Sciatic nerve (tissue), 2 donors: Measurements from ENCODE around the gene SLC5A1. TPM values are rescaled to one million over a fixed set of nuclear protein-coding genes. Genes with fewer than 3 reads are reported as not detected.
A peak's percentile ranks its signal among the peaks of the same experiment; 100 is the strongest.

Source experiments
- ATAC-seq: fragments of 200-7000 bp; cut with Tn5 transposase; one replicate; pipeline ENCODE4 v1.9.1; 2020; ENCODE audit warnings: mild to moderate bottlenecking, moderate library complexity
- DNase-seq: peaks from one replicate; pipeline ENCODE4 v3.0.0-alpha.2; 2020; ENCODE audit warnings: low spot score
- intact Hi-C: fragments of 100-400 bp; cut with DNase I; formaldehyde crosslinking; loops from one replicate; pipeline ENCODE4 v1.14.2; 2022
- total RNA-seq: library from RNA; stranded (reverse); fragmentation: NEBNext Ultra II Directional; extraction: Animal tissue kit (Norgen Biotek cat#: 25700); gene quantifications from one replicate; pipeline ENCODE4 v1.2.1, GENCODE V29; 2021
- donor health status: DM: no; HTN: no; CAD: no.
- donor health status: DM: no; HTN: no; CAD: no.

The SLC5A1 gene
- total RNA-seq, 1 donor from 2014 or later: not detected

DNA sequence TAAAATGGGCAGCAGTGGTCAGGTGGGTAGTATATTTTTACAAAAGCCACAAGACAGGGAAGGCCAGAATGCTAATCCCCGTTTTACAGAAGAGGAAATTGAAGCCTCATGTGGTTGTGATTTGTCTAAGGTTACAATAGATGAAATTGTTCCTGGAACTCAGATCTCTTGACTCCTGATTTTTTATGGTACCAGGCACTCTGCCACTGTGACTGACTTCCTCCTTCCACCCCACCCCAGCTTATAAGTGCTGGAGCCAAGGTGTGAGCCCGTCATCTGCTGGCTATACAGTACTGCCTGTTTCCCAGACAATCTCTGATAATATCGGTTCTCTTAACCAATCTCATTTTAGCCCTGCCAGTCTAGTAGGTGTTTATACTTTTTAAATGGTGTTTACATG, 1.9 kb downstream of the SLC5A1 start:
- intact Hi-C loops: no loop called here
- no peak for DNase-seq
- peak; percentile 87 for ATAC-seq

- intact Hi-C loops: no loop called here
- ATAC-seq: no peak
- no peak for DNase-seq
These were observed 5.0 kb downstream of the SLC5A1 start for GRCh38 chr22:32048069-32048468.

GRCh38 chr22:32050678-32051515, 7.8 kb downstream of the SLC5A1 start:
- peak; percentile 92 for ATAC-seq

DNA sequence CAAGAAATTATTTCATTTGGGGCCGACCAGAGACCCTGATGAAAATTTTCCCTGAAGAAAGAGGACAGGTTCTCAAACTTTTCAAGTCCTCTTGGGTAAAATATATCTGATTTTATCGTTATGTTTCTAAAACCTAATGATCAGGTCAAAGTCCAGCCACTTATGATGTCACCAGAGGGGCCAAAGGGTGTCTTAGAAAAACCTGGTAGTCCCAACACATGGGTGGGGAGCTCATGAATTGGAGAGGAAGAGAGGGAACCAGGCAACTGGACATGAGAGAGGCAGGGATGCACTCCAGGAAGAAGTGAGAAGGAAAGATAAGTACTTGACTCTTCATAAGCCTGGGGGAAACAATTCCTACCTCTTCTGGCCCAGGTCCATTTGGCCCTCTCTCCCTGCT, 9.2 kb downstream of the SLC5A1 start:
- intact Hi-C loops: no loop called here
- no peak for DNase-seq
- ATAC-seq: no peak

More at GRCh38 chr22:32050678-32051515, 7.8 kb downstream of the SLC5A1 start:
- intact Hi-C loops: no loop called here
- DNase-seq: no peak

DNA sequence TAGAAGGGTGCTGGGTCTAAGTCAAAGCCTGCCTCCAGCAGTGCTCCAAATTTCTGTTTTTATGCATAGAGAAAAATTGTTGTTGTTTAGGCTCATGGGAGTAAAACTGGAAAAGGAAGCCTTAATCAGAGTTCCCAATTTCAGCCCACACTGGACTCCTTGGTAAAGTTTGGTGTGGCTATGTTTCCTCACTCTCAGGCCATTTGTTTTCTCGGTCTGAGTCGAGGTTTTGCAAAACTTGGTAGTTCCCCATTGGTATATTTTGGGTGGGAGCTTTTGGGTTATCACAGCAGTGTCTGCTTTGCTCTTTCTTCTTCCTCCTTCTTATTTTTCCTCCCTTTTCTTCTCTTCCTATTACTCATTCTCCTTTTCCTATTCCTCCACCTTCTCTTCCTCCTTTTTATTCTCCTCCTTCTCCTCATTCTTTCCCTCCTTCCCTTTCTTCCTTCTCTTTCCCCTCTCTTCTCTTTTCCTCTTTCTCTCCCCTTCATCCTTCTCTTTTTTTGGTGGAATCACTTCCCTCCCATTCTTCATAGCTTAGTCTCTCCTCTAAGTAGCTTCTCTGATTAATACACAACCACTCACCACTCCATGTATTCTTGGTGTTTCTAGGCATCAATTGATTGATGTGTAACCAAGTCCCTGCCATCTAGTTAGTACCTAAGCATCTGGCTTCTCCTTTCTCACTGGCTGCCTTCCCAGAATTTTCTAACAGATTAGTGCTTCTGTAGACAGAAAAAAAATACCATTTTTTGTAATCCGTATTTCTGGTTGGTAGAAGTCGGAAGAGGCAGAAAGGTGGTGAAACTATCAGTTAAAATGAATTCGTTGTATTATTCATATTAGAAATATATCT, 10.1 kb downstream of the SLC5A1 start:
- ATAC-seq (no peak), DNase-seq (no peak)
- intact Hi-C loops: no loop called here

DNA sequence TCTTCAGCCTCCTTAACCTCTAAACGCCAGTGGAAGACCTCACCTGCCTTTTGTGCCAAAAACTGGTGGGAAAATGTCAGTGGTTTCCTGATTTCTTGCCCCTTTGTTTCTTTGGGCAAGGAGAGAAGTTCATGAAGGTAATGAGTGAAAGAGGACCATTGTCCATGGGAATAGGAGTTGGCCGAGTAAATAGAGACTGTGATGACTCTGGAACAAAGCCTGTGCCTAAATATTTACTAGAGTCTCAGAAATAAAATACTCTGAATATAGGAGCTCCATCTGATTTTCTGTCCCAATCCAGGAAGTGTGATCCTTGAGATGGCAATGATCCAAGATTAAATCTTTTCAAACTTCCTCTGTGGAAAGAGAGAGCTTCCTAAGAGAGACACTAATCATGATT, 12.0 kb downstream of the SLC5A1 start:
- no peak for ATAC-seq
- intact Hi-C loops: no loop called here
- DNase-seq: no peak

- DNase-seq (no peak), ATAC-seq (no peak)
- intact Hi-C loops: no loop called here
These were observed 15.7 kb downstream of the SLC5A1 start for GRCh38 chr22:32058656-32059260.

- intact Hi-C loops: no loop called here
- ATAC-seq (no peak), DNase-seq (no peak)
These were observed 16.4 kb downstream of the SLC5A1 start for GRCh38 chr22:32059426-32059825.

DNA sequence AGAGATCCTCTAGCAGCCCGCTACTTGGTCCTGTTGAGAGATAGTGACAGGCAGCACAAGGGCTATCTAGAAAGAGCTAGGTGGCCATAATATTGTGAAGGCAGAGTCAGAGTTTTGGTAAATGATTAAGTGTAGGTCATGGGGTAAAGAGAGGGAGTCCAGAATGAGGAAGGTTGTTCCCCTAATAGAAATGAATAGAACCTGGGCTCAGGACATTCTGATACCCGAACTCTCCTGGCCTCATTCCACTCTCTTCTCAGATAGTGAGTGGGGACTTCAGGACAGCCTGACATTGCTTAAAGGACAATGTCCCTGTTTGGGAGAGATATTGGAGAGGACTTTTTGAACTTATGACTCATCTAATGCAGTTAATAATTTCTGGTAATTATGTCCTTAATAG, 20.6 kb downstream of the SLC5A1 start:
- no peak for ATAC-seq

DNA sequence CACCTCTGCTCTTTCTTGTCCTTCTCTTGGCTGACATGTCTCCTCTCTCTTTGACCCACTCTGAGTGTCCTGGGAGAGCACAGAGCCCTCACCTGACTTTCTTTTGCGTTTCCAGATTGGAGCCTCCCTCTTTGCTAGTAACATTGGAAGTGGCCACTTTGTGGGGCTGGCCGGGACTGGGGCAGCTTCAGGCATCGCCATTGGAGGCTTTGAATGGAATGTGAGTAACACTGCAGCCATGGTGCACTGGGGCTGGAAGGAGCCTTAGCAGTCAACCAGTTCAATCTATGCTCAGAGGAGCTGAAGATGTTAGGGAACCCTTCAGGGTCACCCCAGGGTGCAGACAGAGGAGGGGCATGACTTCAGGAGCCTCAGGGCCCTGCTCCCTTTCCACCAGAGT, 23.8 kb downstream of the SLC5A1 start:
- DNase-seq (no peak), ATAC-seq (no peak)
- intact Hi-C loops: no loop called here

More for the DNA sequence above, 20.6 kb downstream of the SLC5A1 start:
- no peak for DNase-seq
- intact Hi-C loops: no loop called here

DNA sequence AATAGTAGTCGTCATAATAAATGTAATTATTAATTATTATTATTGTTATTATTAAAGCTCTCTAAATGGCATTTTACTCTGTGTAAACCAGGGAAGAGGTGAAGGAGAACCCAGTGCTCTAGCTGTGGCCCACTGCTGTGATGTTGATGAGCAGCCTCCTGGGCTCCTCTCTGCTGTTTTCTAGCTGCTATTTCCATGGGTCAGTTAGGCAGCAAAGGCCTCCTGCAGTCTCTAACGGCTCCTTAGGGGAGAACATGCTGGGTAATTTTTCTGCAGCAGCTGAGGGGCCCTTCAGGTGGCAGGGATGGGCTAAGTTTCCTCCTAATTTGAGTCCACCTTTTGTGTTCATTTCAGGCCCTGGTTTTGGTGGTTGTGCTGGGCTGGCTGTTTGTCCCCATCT, 24.6 kb downstream of the SLC5A1 start:
- intact Hi-C loops: no loop called here
- DNase-seq (no peak), ATAC-seq (no peak)

DNA sequence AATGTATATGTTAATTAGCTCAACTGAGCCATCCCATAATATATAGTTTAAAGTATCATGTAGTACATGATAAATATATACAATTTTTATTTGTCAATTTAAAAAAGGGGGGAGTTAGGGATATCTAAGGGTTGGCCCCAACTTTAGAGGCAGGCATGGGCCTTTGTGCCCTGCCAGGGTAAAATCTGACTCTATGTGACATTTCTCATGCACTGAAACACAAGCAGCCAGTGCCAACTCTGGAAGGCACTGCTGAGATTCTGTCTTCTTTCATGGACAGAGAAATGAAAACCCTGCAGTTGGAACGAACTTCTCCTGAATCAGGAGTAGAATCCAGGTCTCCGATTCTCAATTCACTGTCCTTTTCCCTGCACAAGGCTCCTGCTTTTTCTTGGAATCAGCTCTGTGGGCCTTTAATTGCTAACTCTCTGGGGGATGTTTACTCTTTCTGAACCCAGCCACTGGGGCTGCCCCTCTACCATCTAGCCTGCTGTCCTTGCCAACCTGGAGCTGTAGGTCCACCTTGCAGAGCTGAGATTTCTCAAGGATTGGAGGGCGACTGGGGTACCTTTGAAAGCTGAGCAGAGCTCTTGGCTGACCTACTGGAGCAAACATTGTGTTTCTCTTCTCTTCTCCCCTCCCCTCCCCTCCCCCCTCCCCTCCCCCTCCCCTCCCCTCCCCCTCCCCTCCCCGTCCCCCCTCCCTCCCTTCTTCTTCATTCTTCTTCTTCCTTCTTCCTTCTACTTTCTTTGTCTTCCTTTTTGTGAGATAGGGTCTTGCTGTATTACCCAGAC, 26.7 kb downstream of the SLC5A1 start:
- DNase-seq (no peak), ATAC-seq (no peak)
- intact Hi-C loops: no loop called here

DNA sequence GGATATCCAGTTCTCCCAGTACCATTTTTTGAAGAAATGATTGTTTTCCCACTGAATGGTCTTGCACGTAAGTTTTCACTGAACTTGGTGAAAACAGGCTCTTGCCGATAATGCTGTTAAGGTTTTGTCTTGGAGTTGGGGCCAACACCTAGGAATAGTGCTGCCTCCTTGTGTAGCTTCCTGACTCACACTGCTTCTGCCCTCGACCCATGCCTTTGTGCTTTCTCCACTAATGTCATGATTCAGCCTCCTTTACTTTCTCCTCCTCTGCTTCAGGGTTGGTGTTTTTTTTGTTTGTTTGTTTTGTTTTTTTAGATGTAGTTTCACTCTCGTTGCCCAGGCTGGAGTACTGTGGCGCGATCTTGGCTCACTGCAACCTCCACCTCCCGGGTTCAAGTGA, 30.2 kb downstream of the SLC5A1 start:
- no peak for ATAC-seq
- DNase-seq: no peak

DNA sequence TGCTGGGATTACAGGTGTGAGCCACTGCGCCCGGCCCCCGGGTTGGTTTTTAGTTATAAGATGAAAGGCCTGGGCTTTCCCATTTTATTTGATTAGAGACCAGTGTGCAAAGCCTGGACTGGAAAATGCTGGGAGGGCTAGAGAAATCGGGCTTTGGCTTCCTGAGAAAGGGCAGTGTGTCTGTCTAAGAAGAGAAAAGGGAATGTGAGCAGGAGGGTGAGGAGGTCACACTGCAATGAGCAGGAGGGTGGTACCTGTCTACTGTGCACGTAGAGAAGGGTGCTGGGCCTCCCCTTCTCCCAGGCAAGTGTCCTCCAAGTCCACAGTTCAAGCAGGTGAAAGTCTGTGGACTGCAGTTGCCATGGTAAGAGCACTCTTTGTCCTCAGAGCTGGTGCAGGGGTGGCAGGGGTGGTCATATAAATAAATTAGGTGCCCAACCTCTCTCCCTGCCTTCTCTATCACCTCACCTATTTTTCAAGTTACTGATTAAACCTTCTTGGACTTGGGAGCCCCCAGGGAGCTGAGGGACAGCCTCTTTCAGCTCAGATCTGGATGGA, 30.8 kb downstream of the SLC5A1 start:
- DNase-seq: no peak
- intact Hi-C loops: no loop called here
- no peak for ATAC-seq

More for the DNA sequence above, 30.2 kb downstream of the SLC5A1 start:
- intact Hi-C loops: no loop called here

DNA sequence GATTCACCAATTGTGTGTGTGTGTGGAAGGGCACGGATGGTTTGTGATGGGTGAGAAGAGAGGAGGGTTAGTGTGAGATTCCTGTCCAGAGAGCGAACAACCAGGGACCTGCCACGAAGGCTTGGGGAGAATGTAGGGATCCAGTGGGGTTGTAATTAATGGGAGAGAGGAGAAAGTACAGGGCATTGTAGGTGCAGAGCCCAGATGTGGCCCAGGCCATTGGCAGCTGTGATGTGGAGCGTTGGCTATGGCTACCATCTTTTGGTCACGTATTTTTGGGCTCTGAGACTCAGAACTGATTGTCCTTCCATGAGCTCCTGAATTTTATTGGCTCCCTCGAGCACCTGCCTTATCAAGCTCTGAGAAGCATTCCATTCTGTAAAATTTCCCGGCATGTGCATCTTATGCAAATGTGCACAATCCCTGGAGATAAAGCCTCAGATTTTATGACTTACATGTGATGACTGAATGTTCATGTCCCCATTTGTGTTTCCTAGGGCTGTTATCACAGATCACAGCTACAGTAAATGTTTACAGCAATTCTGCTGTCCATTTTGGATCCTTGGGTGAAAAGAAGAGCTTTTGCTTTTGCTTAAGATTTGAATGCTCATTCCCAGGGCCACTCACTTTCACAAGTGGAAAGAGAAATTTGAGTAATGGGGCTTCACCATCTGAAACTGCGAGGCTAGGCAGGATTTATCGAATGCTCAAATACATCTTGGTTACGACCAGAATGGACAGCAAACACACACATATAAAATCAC, 33.1 kb downstream of the SLC5A1 start:
- ATAC-seq (no peak), DNase-seq (no peak)
- intact Hi-C loops: no loop called here

- no peak for ATAC-seq
- intact Hi-C loops: no loop called here
- DNase-seq: no peak
These were observed 33.7 kb downstream of the SLC5A1 start for GRCh38 chr22:32076761-32077084.

DNA sequence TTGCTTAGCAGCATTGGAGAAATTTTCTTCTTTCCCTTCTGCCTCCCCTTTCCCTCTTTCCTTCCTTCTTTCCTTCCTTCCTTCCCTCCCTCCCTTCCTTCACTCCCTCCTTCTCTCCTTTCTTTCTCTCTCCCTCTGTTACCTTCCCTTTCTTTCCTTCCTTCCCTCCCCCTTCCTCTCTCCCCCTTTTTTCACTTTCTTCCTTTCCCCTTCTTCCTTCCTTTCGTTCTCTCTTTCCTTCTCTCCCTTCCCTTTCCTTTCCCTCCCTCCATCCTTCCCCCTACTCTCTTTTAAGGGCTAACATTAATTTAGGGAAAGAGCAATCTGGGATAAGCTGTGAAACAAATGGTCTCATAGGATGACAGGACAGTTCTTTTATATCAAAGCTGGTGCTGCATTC, 34.1 kb downstream of the SLC5A1 start:
- no peak for ATAC-seq
- intact Hi-C loops: no loop called here
- DNase-seq: no peak
